Heart right ventricle (tissue), 16 donors: Measurements from ENCODE around the gene TMEM266. TPM values are rescaled to one million over a fixed set of nuclear protein-coding genes. Genes with fewer than 3 reads are reported as not detected.
A peak's percentile ranks its signal among the peaks of the same experiment; 100 is the strongest.

Experiments used
- ATAC-seq, 8 donors: fragments of 200-7000 bp; cut with Tn5 transposase; one replicate each; pipeline ENCODE4 v1.9.1; 2020; ENCODE audit warnings: mild to moderate bottlenecking in 8 of 8, moderate library complexity in 8 of 8, moderate number of reproducible peaks in 1 of 8
- DNase-seq, 2 donors: peaks; one replicate each; pipeline ENCODE4 v3.0.0-alpha.2; 2020
- H3K27ac ChIP-seq, 10 donors: fragments of 200-600 bp; sonication (generic) in 2 of 10; one replicate each; pipeline versions ENCODE4 v1.5.0 to v1.8.0; 2020 to 2022; ENCODE audit warnings: mild to moderate bottlenecking in 3 of 10
- H3K27me3 ChIP-seq, 7 donors: fragments of 200-600 bp; one replicate each; pipeline ENCODE4 v1.8.0; 2021 to 2022; ENCODE audit warnings: mild to moderate bottlenecking in 2 of 7
- H3K36me3 ChIP-seq, 9 donors: fragments of 200-600 bp; sonication (generic) in 1 of 9; one replicate each; pipeline versions ENCODE4 v1.5.0 to v1.8.0; 2020 to 2022; ENCODE audit warnings: mild to moderate bottlenecking in 2 of 9
- H3K4me1 ChIP-seq, 9 donors: fragments of 200-600 bp; sonication (generic) in 1 of 9; one replicate each; pipeline versions ENCODE4 v1.5.0 to v1.8.0; 2020 to 2022; ENCODE audit warnings: mild to moderate bottlenecking in 4 of 9
- H3K4me3 ChIP-seq, 10 donors: fragments of 200-600 bp; sonication (generic) in 2 of 10; one replicate each; pipeline versions ENCODE4 v1.5.0 to v1.8.0; 2020 to 2022; ENCODE audit warnings: mild to moderate bottlenecking in 7 of 10, moderate library complexity in 2 of 10
- H3K9me3 ChIP-seq, 11 donors: fragments of 200-600 bp in 10 of 11; sonication (generic) in 2 of 11; one replicate each; pipeline versions ENCODE4 v1.5.0 to v1.8.0; 2013 to 2022; ENCODE audit warnings: mild to moderate bottlenecking in 2 of 11, control low read depth in 1 of 11, moderate library complexity in 1 of 11
- CTCF ChIP-seq, 9 donors: fragments of 200-600 bp; sonication (generic) in 2 of 9; IDR thresholded peaks; one replicate each; pipeline versions ENCODE4 v1.5.0 to v1.8.0; 2021 to 2022; ENCODE audit warnings: antibody characterized with exemption in 9 of 9, mild to moderate bottlenecking in 5 of 9, moderate library complexity in 1 of 9
- WGBS, 2 donors: extraction: QIAGEN DNeasy Blood & Tissue Kit; methylation state at CpG; one replicate each; pipeline ENCODE4 v1.1.7; 2013; ENCODE audit warnings: inconsistent platforms in 1 of 2; 5-methylcytosine and 5-hydroxymethylcytosine counted together
- intact Hi-C, 10 donors: fragments of 100-400 bp; cut with DNase I; formaldehyde crosslinking; loops; one replicate each; pipeline versions ENCODE4 v1.11.1 to v1.14.2; 2022
- polyA plus RNA-seq, 2 donors: library from polyadenylated mRNA; stranded (reverse); fragments of 200-250 nt; gene quantifications; one replicate each; pipeline ENCODE4 v1.2.3, GENCODE V29; 2013
- total RNA-seq, 10 donors: library from RNA; stranded (reverse); fragmentation: NEBNext Ultra II Directional in 3 of 10; extraction: Animal tissue kit (Norgen Biotek cat#: 25700) in 3 of 10; gene quantifications; one replicate each; pipeline versions ENCODE4 v1.2.1 to v1.2.4, GENCODE V29; 2021 to 2023
- donor health status: Arrhythmogenic right ventricular cardiomyopathy.
- donor health status: ischemic (EF 13 %, LVEDD 7.1; RV severe dilation, severe dysfunction).
- donor health status: healthy with polysubstance abuse.
- donor health status: DM: no; HTN: yes; CAD: no.
- donor health status: DM: no; HTN: no; CAD: no.
- donor health status: ischemic (EF 25% LVEDD 6.9; RV normal size, moderate dysfunction).
- donor health status: ischemic (EF 25% LVEDD 5.7; RV mildly dilated, moderate dysfunction).
- donor health status: healthy.
- donor health status: DM: yes; HTN: yes; CAD: no.
- donor health status: Ischemic cardiomyopathy.
- donor health status: ischemic (EF 35%, LVEDD 5.7; RV mildly dilated, moderate dysfunction).
- donor health status: nonischemic (EF 11% LVEDD 7.7; RV severe dilation, severe dysfunction).
- donor health status: DM: yes; HTN: yes; CAD: no.
- donor health status: PGD.
- donor health status: ischemic (EF 29% LVEDD 5.4; RV normal size, mild dysfunction).
- donor health status: nonischemic (EF 23%, LVEDD 6.1; RV moderate dilation, normal function).

TMEM266 gene
- total and polyA plus RNA-seq, 12 donors, result 0.01 to 0.30 (median 0.15) TPM; not detected in 3

GRCh38 chr15:76174654-76175053 lies 114.9 kb downstream of the TMEM266 start:
- H3K9me3 ChIP-seq, result peaks cover 0 to 9% (median 0%) of the 10 kb centered on the region in 11 donors
- 87 to 95% methylated on average over 5 of the region's 5 CpGs for WGBS, 2 donors
- intact Hi-C loops, result no loop called here
- H3K4me3 ChIP-seq, result no peak overlapping the region
- peak in 1 of 9 donors; percentile 11 for TF ChIP-seq CTCF (IDR thresholded peaks at IDR 0.05)
- no peak overlapping the region for H3K27ac ChIP-seq
- ATAC-seq, result no peak
- H3K36me3 ChIP-seq, result no peaks in the 10 kb centered on the region
- DNase-seq, result no peak
- peaks cover 7 to 40% (median 19%) of the 10 kb centered on the region in 9 donors for H3K4me1 ChIP-seq
- peaks cover 0 to 21% (median 6%) of the 10 kb centered on the region in 7 donors for H3K27me3 ChIP-seq

GRCh38 chr15:76175442-76175841 lies 115.7 kb downstream of the TMEM266 start:
- Histone ChIP-seq H3K27ac (no peak overlapping the region), H3K27me3 (peaks cover 0 to 21% (median 6%) of the 10 kb centered on the region in 7 donors), H3K36me3 (no peaks in the 10 kb centered on the region), H3K4me3 (no peak overlapping the region), H3K9me3 (peaks cover 0 to 9% (median 0%) of the 10 kb centered on the region in 11 donors), H3K4me1 (peaks cover 7 to 32% (median 15%) of the 10 kb centered on the region in 9 donors)
- intact Hi-C loops, result no loop called here
- ATAC-seq, result no peak
- TF ChIP-seq CTCF (IDR thresholded peaks at IDR 0.05), result no peak
- WGBS, 2 donors, result 91 to 92% methylated on average over 8 of the region's 8 CpGs
- DNase-seq, result no peak

- peak in 1 of 8 donors; percentile 2 for ATAC-seq
- no peak for DNase-seq
- Histone ChIP-seq H3K4me3 (no peak overlapping the region), H3K27ac (no peak overlapping the region), H3K36me3 (no peaks in the 10 kb centered on the region), H3K9me3 (peaks cover 0 to 9% (median 0%) of the 10 kb centered on the region in 11 donors), H3K4me1 (peaks cover 7 to 28% (median 13%) of the 10 kb centered on the region in 9 donors), H3K27me3 (peaks cover 0 to 25% (median 6%) of the 10 kb centered on the region in 7 donors)
- 93 to 95% methylated on average over 10 of the region's 10 CpGs for WGBS, 2 donors
- no peak for TF ChIP-seq CTCF (IDR thresholded peaks at IDR 0.05)
- intact Hi-C loops, result no loop called here
These were observed 116.3 kb downstream of the TMEM266 start for GRCh38 chr15:76176059-76176458.

GRCh38 chr15:76176487-76177085 lies 116.8 kb downstream of the TMEM266 start:
- 86 to 93% methylated on average over 15 of the region's 15 CpGs for WGBS, 2 donors
- no peak for TF ChIP-seq CTCF (IDR thresholded peaks at IDR 0.05)
- intact Hi-C loops, result no loop called here
- DNase-seq, result no peak
- ATAC-seq, result peak in 5 of 8 donors; percentile 1 to 32 (median 18)
- Histone ChIP-seq H3K36me3 (no peaks in the 10 kb centered on the region), H3K4me3 (no peak overlapping the region), H3K9me3 (peaks cover 0 to 9% (median 0%) of the 10 kb centered on the region in 11 donors), H3K4me1 (peaks cover 7 to 28% (median 13%) of the 10 kb centered on the region in 9 donors), H3K27me3 (peaks cover 0 to 30% (median 6%) of the 10 kb centered on the region in 7 donors), H3K27ac (peak overlapping the region in 2 of 10 donors; percentile 40 to 65)
